Measurements from ENCODE around the gene LRRC66.

DNA sequence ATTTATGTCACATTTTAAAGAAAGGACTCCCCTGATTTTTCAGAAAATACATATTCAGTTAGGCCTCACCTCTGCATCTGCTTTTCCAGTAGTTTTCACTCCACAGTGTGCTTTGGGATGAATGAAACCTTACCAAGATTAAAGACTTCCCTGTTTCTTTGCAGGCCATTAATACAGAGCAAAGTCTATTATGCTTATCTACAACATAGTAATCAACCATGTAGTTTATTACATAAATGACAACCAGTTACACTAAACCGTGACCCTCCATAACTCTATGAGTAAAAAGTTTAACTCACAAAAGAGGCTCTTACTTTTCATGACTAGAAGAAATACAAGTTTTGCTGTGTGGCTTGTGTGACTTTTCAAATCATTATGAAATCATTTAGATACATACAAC, 2.3 kb downstream of the LRRC66 start:
- no peak for TF ChIP-seq SIRT6 (IDR thresholded peaks at IDR 0.05; ENCODE audit: low read length)
- TF ChIP-seq POLR2A (IDR thresholded peaks at IDR 0.05; ENCODE audit: control extremely low read depth in 1 of 2, low read depth in 2 of 2, low read length in 2 of 2), result no peak
